PFSK-1 (cell line): ENCODE measurements around the gene CEMIP.

Experiments used
- FOXP2 ChIP-seq: optimal IDR thresholded peaks from 2 replicates; pipeline ENCODE3; 2011; ENCODE audit warnings: borderline replicate concordance, control low read depth, inconsistent platforms; ENCODE audit not compliant: insufficient read depth; ENCODE audit errors: extremely low read length, extremely low read depth
- POLR2AphosphoS5 ChIP-seq: IDR thresholded peaks from 2 replicates; pipeline ENCODE4 v1.6.1; 2012; ENCODE audit warnings: low read depth, mild to moderate bottlenecking, control low read depth, low read length, moderate library complexity
- SIN3A ChIP-seq: IDR thresholded peaks from 2 replicates; pipeline ENCODE4 v1.6.1; 2012; ENCODE audit warnings: mild to moderate bottlenecking, low read length, moderate library complexity, borderline replicate concordance; ENCODE audit not compliant: insufficient read depth
- TAF1 ChIP-seq: IDR thresholded peaks from 2 replicates; pipeline ENCODE4 v1.6.1; 2012; ENCODE audit warnings: low read length, control low read depth, borderline replicate concordance; ENCODE audit not compliant: insufficient read depth
- TF ChIP-seq, protein P1 (sequence below), 2 experiments: IDR thresholded peaks; 2 replicates each; pipeline versions ENCODE4 v1.6.1 to v1.8.0; 2011 to 2012; ENCODE audit warnings: low read depth in 2 of 2, low read length in 2 of 2, control low read depth in 1 of 2, inconsistent platforms in 1 of 2, mild to moderate bottlenecking in 1 of 2, moderate library complexity in 1 of 2; ENCODE audit not compliant: insufficient read depth in 1 of 2

Gene CEMIP

DNA sequence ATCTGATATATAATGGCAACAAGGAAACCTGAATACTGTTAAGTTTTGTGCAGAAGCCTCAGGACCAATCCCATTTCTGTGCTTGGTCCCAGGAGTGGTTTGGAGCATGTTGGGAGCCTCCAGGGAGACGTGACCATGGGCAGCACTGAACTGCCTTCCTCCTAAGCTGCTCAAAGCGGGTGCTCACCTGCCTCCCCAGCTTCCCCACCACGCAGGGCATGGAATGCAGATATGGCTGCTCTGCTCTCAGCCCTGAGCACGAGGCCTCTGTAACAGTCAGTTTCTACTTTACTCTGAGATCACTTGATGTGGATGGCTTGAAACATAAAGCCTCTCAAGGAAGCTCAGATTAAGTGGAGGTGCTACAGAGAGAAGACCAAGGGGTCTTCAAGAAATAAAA lies 161.2 kb downstream of the CEMIP start:
- TF ChIP-seq FOXP2 (no peak), SIN3A (no peak), POLR2AphosphoS5 (no peak), TAF1 (no peak)
- TF ChIP-seq, protein P1, sequence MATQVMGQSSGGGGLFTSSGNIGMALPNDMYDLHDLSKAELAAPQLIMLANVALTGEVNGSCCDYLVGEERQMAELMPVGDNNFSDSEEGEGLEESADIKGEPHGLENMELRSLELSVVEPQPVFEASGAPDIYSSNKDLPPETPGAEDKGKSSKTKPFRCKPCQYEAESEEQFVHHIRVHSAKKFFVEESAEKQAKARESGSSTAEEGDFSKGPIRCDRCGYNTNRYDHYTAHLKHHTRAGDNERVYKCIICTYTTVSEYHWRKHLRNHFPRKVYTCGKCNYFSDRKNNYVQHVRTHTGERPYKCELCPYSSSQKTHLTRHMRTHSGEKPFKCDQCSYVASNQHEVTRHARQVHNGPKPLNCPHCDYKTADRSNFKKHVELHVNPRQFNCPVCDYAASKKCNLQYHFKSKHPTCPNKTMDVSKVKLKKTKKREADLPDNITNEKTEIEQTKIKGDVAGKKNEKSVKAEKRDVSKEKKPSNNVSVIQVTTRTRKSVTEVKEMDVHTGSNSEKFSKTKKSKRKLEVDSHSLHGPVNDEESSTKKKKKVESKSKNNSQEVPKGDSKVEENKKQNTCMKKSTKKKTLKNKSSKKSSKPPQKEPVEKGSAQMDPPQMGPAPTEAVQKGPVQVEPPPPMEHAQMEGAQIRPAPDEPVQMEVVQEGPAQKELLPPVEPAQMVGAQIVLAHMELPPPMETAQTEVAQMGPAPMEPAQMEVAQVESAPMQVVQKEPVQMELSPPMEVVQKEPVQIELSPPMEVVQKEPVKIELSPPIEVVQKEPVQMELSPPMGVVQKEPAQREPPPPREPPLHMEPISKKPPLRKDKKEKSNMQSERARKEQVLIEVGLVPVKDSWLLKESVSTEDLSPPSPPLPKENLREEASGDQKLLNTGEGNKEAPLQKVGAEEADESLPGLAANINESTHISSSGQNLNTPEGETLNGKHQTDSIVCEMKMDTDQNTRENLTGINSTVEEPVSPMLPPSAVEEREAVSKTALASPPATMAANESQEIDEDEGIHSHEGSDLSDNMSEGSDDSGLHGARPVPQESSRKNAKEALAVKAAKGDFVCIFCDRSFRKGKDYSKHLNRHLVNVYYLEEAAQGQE (IDR thresholded peaks at IDR 0.05; ENCODE audit: insufficient read depth in 1 of 2, low read depth in 2 of 2, low read length in 2 of 2) = no peak

DNA sequence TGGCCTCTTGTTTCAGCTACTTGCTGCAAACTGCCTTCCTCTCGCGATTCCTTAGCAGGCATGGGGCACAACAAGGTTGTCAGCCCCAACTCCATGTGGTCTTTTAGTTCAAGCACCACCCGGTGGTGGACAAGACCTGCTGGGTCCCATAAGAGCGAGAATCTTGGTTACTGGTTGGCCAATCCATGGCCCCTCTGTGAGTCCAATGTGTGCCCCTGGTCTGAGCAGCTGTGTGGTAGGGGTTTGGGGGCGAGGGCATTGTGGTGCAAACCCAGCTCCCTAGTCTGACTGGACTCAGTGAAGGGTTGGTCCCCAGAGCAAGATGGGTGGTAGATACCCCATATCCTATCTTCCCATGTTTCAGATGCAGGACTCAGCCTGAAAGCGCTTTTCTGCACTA lies 161.7 kb downstream of the CEMIP start:
- TF ChIP-seq POLR2AphosphoS5 (no peak), TAF1 (no peak), FOXP2 (no peak), SIN3A (no peak)
- TF ChIP-seq, protein P1 (IDR thresholded peaks at IDR 0.05; ENCODE audit: insufficient read depth in 1 of 2, low read depth in 2 of 2, low read length in 2 of 2) = no peak

DNA sequence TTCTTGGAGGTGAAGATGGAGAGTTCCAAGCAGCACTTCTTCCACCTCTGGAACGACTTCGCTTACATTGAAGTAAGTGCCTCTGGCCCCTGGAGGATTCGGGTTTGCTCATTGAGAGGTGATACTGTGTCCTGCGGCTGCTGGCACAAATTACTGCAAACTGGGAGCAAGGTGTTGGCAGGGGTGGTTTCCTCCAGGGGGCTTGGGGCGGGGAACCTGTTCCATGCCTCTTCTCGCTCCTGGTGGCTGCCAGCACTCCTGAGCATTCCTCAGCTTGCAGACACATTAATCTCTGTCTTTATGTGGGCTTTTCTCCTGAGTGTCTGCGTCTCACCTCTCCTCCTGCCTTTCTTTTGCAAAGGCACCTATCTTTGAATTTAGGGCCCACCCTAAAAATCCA lies 163.1 kb downstream of the CEMIP start:
- no peak for TF ChIP-seq FOXP2
- TF ChIP-seq SIN3A = no peak
- TF ChIP-seq, protein P1 (IDR thresholded peaks at IDR 0.05; ENCODE audit: insufficient read depth in 1 of 2, low read depth in 2 of 2, low read length in 2 of 2) = no peak
- TF ChIP-seq POLR2AphosphoS5 = no peak
- TF ChIP-seq TAF1 = no peak

DNA sequence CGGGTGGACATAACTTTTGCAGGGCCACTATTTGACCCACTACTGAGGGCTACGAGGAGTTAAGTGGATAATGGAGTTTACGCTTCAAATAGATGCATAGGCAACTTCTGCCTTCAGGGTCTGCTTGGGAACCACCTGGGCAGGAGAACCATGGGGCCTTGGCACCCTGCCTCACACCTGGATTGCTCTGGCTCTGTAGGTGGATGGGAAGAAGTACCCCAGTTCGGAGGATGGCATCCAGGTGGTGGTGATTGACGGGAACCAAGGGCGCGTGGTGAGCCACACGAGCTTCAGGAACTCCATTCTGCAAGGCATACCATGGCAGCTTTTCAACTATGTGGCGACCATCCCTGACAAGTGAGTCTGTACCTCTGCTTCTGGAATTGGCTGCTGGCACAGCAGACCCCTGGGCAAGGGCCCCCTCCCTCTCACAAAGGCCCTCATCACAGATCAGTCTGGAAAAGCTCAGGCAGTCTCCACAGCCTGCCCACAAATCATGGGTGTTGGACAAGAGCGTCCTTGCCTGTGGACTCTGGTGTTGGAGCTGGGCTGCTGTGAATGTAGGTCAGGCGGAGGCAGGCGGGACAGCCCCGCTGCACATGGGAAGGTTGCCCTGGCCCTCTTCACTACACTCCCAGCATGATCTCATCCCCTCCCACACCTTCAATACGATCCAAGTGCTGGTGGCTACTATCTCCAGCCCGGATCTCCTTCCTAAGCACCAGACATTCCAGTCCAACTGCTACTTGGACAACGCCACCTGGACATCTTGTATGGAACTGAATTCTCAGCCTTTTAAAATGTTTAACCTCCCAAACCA lies 163.8 kb downstream of the CEMIP start:
- no peak for TF ChIP-seq FOXP2
- TF ChIP-seq, protein P1 (IDR thresholded peaks at IDR 0.05; ENCODE audit: insufficient read depth in 1 of 2, low read depth in 2 of 2, low read length in 2 of 2) = no peak
- TF ChIP-seq TAF1 = no peak
- no peak for TF ChIP-seq SIN3A
- no peak for TF ChIP-seq POLR2AphosphoS5

DNA sequence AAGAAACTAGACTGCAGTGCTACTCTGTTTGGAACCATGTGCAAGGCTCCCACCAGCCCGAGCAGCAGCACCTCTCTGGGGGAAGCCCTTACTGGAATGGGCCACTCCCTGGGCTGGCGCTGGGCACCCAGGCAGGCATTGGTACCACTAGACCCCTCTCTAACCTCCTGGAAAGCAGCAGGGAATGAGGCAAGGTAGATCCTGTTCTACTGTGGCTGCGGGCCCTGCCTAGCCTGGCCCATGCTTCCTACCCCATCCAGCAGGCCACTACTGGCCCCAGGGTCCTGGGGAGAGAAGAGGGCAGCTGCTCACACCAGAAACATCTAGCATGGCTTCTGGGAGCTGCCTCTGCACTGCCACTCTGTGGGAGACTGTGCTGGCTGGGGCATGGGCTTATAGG lies 165.6 kb downstream of the CEMIP start:
- no peak for TF ChIP-seq FOXP2
- TF ChIP-seq SIN3A = no peak
- no peak for TF ChIP-seq POLR2AphosphoS5
- TF ChIP-seq TAF1 = no peak
- TF ChIP-seq, protein P1 (IDR thresholded peaks at IDR 0.05; ENCODE audit: insufficient read depth in 1 of 2, low read depth in 2 of 2, low read length in 2 of 2) = no peak
